Measurements from ENCODE around the gene IGFN1.

The IGFN1 gene

DNA sequence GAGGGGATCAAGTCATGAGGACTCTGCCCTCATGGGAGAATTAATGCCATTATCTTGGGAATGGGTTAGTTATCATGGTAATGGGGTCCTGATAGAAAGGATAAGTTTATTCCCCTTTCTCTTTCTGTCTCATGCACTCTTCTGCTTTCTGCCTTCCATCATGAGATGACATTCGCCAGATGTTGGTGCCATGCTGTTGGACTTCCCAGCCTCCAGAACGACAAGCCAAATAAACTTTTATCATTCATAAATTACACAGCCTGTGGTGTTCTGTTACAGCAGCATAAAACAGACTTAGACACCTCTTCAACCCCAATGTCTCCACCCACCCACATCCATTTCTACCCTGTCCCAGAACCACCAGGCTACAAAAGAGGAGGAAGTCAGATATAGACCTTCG, 11.9 kb upstream of the IGFN1 start:
- DNase-seq (ENCODE audit: low read depth): no peak
- TF ChIP-seq, protein P1, sequence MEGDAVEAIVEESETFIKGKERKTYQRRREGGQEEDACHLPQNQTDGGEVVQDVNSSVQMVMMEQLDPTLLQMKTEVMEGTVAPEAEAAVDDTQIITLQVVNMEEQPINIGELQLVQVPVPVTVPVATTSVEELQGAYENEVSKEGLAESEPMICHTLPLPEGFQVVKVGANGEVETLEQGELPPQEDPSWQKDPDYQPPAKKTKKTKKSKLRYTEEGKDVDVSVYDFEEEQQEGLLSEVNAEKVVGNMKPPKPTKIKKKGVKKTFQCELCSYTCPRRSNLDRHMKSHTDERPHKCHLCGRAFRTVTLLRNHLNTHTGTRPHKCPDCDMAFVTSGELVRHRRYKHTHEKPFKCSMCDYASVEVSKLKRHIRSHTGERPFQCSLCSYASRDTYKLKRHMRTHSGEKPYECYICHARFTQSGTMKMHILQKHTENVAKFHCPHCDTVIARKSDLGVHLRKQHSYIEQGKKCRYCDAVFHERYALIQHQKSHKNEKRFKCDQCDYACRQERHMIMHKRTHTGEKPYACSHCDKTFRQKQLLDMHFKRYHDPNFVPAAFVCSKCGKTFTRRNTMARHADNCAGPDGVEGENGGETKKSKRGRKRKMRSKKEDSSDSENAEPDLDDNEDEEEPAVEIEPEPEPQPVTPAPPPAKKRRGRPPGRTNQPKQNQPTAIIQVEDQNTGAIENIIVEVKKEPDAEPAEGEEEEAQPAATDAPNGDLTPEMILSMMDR (IDR thresholded peaks at IDR 0.05; ENCODE audit: control insufficient read depth, extremely low read depth, insufficient read depth): no peak
- no peak overlapping the region for H3K4me3 ChIP-seq (ENCODE audit: low read depth, low read length)

DNA sequence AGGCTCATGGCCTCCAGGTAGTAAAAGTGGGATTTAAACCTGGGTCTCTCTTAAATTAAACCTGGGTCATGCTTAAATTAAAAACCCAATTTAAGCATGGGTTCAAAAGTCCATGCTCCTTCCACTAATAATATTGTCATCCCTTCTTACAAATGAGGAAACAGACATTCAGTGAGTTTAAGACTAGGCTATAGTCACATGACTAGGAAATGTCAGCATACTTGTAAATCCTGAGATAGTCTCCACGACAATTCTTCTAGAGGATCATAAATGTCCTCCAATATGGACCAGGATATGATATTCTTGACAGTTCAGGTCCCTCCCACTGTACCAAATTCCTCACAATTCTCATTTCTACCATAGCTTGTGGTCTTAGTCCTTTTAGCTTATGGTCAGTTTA, 10.5 kb upstream of the IGFN1 start:
- no peak for DNase-seq (ENCODE audit: low read depth)
- H3K4me3 ChIP-seq (ENCODE audit: low read depth, low read length): no peak overlapping the region
- TF ChIP-seq, protein P1 (IDR thresholded peaks at IDR 0.05; ENCODE audit: control insufficient read depth, extremely low read depth, insufficient read depth): no peak

DNA sequence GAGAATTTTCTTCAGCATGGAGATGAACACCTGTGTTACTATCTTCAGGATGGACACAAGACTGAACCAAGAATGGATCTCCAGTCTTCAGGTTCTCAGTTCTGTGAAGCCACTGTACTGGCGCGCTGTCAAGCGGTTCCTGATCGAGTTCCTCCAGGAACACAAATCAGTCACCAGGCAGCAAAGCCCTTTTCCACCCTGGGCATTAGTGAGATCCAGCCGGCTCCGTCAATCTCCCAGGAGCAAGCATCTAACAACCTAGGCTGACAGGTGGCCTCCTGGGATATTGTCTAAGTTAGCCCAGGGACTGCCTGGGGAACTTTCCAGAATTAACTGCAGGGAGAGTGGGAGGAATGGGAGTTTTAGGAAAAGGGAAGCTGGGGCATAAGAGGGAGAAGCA, 9.7 kb upstream of the IGFN1 start:
- no peak overlapping the region for H3K4me3 ChIP-seq (ENCODE audit: low read depth, low read length)
- TF ChIP-seq, protein P1 (IDR thresholded peaks at IDR 0.05; ENCODE audit: control insufficient read depth, extremely low read depth, insufficient read depth): no peak
- DNase-seq (ENCODE audit: low read depth): no peak

DNA sequence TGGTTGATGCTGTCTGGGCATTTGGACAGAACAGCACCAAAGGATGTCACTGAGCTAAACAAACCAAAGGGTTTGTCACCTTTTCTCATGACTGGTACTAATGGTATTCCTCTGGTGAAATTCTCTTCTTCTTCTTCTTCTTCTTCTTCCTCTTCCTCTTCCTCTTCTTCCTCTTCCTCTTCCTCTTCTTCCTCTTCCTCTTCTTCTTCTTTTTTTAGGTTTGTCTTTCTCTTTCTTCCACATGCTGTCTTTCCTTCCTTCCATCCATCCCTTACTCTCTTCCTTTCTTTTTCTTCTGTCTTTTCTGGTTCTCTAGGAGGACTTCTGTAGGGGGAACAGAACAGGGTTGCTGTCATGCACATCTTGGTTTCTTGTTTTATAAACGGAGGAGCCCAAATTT, 9.3 kb upstream of the IGFN1 start:
- TF ChIP-seq, protein P1 (IDR thresholded peaks at IDR 0.05; ENCODE audit: control insufficient read depth, extremely low read depth, insufficient read depth): no peak
- no peak for DNase-seq (ENCODE audit: low read depth)
- H3K4me3 ChIP-seq (ENCODE audit: low read depth, low read length): no peak overlapping the region

DNA sequence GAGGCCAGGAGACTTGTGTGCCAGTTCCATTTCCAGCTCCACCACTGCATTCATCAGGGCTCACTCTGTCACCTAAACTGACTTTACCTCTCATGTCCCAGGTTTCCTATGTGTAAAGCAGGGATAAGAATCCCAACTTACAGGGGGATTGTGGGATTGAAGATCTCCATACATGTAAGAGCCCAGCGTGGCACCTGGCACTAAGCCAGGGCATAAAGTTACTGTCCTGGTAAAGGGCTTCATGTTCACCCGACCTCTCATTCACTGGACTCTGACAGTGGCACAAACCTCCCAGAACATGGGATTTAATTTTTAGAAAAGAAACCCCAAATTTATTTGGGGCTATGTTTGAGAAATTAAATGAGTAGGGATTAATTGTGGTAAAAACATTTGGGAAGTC, 8.9 kb upstream of the IGFN1 start:
- no peak overlapping the region for H3K4me3 ChIP-seq (ENCODE audit: low read depth, low read length)
- DNase-seq (ENCODE audit: low read depth): no peak
- TF ChIP-seq, protein P1 (IDR thresholded peaks at IDR 0.05; ENCODE audit: control insufficient read depth, extremely low read depth, insufficient read depth): no peak

DNA sequence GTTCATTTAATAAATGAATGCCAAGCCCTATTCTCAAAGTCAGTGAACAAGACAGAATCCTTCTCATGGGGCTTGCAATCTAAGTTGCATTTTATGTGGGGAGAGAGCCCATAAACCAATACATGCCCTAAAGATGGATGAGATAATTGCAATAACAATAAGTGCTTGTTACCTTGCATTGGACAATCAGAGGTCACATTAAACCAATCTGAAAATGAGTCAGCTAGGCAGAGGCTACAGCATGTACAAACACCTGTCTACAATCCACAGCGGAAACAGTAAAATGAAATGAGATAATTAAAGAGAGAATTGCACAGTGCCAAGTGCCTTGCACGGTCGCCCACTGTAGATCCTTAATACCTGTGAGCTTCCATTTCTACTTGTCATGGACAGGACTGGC, 7.4 kb upstream of the IGFN1 start:
- TF ChIP-seq, protein P1 (IDR thresholded peaks at IDR 0.05; ENCODE audit: control insufficient read depth, extremely low read depth, insufficient read depth): no peak
- DNase-seq (ENCODE audit: low read depth): no peak
- H3K4me3 ChIP-seq (ENCODE audit: low read depth, low read length): no peak overlapping the region

DNA sequence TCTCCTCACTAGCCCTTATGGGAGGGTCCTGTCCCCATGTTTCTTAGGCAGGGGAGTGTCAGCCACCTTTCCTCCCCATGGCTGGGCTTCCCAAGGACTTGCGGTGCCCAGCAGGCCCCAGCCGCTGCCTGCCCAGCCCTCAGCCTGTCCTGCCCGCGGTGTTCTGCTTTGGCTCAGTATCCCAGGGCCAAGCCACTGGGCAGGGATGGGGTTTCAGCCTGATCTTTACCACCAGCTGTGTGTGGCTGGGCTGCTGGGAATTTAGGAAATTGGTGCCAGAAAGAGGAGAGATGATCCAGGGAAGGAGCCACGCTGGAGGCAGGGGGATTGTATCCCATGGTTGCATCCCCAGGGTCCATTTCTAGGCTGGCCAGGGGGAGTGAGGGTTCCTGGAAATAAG, 6.9 kb upstream of the IGFN1 start:
- TF ChIP-seq, protein P1 (IDR thresholded peaks at IDR 0.05; ENCODE audit: control insufficient read depth, extremely low read depth, insufficient read depth): no peak
- H3K4me3 ChIP-seq (ENCODE audit: low read depth, low read length): no peak overlapping the region
- DNase-seq (ENCODE audit: low read depth): no peak

Measured in LNCaP clone FGC (cell line).